Measurements from ENCODE around the gene PGC.

The PGC gene

DNA sequence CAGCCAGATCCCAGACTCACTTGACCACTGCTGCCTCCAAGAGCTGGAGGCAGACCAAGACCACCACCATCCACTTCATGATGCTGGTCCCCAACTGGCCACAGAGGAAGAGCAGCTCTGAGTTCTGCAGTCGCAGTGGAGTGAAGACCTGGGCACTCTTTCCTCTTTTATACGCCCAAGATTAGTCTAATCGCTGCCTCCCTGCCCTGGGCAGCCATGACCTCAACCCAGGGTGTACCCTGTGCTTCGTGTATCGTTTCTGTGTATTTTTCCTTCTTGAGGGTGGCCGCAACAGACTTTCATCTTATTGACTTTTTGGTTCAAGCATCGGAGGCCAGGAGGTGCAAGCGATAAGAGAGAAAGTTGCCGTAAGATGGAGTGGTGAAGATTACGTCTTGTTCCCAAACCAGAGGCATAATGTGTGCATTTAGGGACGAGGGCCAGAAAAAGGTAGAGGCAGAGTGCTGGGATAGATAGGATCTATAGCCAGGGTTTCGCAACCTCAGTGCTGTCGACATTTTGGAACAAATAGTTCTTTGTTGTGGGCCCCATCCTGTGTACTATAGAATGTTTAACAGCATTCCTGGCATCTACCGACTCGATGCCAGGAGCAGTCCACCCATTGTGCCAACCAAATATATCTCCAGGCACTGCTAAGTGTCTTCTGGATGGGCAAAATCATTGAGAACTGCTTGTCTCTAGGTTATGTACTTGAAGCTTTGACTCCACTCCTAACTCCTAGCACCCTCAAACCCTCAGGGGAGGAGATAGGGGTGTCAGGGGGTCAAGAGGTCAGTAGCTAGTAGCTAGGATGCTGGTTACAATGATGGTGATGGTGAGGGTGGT, at the start of gene PGC:
PGC (minus strand) TSS at position 142 of the 846 bp plus-strand sequence; CDS start at position 79, 63 bp downstream.
- no peak for DNase-seq (ENCODE audit: low read depth in 3 of 3)

DNA sequence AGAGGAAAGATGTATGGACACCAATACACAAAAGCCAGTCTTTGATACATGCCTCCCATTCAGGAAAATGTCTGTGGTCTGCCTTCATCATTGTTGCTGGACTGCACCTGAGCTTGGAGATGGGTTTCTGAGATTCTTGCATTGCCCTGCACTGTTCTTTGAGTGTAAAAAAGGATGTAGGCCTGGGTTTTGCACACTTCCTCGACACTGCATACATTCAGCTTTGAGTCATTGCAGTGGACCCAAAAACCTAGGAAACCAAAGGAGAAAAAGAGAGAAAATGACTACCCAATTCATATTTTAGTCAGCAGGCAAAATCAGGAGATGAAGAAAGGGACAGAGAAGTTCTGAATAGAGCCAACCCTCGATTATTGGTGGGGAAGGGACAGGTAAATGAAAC, 49.3 kb upstream of the PGC start:
- DNase-seq (ENCODE audit: low read depth in 3 of 3): no peak

DNA sequence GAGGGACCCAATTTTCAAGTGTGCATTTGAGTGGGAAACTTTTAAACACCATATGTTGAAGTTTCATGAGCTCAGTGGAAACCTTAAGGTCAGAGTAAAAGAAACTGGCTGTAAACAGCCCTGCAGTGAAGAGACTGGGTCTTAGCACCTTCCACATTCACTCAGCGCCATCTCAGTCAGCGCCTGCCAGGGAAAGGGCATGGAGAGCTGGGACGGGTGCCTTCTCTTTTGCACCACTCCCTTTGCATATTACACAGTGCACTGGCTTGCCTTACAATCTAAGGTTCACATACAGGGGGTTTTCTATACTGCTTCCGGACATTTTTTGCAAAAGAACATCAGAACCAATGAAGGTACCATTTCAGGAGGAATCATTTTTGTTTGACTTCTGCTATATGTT, 44.8 kb upstream of the PGC start:
- no peak for DNase-seq (ENCODE audit: low read depth in 3 of 3)

DNA sequence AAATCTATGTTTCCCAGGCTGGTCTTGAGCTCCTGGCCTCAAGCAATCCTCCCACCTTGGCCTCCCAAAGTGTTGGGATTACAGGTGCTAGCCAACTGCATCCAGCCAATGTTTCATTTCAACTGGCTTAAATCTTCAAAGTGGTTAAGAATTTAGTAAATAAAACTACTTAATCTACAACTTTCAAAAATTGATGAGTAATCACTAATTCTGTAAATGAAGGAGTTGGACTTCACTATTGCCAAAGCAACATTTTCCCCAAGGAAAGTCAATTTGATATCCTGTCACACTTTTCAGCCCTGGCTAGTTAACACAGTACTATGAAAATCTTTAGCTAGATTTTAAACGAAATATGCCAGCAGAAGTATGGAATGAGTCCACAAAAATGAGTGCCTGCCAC, 44.1 kb upstream of the PGC start:
- DNase-seq (ENCODE audit: low read depth in 3 of 3): no peak

DNA sequence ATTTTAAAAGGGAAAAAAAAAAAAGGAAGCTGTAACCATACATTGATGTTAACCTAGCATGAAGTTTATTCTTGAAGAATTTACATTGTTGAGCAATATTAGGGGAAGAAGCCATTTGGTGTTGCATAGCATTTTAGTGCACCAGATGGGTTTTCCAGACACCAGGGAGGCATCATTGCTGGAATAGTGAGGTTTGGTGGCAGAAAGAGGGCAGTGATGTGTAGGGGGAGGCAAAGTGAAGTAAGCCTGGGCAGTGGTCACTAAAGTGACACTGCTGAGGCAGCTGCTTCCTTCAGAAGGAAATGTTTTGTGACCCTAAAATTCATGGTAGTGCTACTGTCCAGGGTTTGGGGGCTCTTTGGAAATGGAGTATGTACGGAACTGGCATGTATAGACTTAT, 42.8 kb upstream of the PGC start:
- DNase-seq (ENCODE audit: low read depth in 3 of 3): no peak

DNA sequence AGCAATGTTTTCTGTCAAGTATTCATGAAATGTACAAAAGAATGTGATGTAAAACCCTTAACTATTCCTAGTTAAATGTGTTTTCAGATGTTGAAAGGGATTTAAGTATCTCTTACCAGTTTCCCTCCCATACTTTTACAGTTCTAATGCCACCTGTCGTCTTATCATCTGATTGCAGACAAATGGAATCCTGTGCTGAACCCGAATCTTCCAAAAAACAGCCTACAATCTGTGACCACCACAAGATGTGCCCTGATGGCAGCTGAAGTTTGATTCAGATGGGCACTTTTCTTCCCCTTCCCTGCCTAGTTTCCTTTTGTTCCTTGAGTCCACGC, 42.2 kb upstream of the PGC start:
- DNase-seq (ENCODE audit: low read depth in 3 of 3): no peak

DNA sequence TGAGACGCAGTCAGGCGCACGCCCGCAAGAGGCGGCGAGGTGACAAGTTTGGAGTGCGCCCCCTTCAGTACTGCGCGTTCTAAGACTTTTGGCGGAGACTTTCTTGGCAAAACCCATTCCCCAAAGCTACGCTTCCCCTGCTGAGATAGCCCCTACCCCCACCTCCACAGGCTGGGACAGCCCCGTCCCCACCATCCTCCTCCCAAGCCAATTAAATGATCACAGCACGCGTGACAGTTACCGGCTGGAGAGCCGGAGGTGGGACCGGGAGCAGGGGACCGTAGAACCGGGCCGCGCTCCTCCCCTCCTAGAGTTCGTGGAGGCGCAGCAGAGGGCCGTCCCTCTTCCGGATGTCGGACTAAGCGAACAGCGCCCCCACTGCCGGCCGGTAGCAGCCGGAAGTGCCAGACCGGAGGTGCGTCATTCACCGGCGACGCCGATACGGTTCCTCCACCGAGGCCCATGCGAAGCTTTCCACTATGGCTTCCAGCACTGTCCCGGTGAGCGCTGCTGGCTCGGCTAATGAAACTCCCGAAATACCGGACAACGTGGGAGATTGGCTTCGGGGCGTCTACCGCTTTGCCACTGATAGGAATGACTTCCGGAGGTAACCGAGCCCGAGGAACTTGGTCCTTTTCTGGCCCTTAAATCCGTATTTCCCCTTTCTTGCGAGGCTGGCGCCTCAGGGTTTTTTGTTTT, 40.2 kb upstream of the PGC start, which contains the start of gene TOMM6:
TOMM6 (plus strand) TSS at position 476 of the 699 bp plus-strand sequence; CDS start at position 480, 4 bp downstream.
- peak; percentile 87 to 92 (median 89) for DNase-seq (ENCODE audit: low read depth in 3 of 3)

DNA sequence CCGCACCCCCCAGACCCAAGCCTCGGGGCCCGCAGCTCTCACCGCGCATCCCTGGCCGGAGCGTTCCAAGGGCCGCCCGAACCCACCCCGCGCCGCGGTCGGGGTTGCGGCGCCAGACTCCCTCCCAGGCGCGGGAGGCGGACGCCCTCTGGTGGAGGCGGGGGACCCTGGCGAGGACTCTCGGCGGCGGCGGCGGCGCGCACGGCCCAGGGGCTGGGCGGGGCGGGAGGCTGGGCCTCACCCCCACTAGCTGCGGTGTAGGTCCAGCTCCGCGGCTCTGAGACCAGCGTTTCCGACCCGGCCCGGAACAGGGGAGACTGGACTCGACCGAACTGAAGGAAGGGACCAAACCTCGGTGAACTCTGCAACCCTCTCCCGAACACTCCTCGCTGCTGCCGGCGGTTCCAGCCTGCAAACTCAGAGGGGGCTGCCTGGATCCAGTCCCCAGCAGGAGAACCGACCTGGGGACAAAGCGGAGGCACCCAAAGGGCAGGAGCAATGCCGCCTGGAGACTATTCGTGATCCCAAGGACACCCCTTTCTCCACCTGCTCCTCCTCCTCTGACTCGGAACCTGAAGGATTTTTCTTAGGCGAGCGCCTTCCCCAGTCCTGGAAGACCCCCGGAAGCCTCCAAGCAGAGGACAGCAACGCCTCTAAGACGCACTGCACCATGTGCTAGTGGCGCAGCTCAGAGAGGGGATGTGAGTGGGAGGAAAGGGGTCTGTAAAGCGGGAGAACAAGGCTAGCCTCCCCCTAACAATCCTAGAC, 39.4 kb upstream of the PGC start:
- DNase-seq (ENCODE audit: low read depth in 3 of 3): peak; percentile 73 to 90 (median 79)

DNA sequence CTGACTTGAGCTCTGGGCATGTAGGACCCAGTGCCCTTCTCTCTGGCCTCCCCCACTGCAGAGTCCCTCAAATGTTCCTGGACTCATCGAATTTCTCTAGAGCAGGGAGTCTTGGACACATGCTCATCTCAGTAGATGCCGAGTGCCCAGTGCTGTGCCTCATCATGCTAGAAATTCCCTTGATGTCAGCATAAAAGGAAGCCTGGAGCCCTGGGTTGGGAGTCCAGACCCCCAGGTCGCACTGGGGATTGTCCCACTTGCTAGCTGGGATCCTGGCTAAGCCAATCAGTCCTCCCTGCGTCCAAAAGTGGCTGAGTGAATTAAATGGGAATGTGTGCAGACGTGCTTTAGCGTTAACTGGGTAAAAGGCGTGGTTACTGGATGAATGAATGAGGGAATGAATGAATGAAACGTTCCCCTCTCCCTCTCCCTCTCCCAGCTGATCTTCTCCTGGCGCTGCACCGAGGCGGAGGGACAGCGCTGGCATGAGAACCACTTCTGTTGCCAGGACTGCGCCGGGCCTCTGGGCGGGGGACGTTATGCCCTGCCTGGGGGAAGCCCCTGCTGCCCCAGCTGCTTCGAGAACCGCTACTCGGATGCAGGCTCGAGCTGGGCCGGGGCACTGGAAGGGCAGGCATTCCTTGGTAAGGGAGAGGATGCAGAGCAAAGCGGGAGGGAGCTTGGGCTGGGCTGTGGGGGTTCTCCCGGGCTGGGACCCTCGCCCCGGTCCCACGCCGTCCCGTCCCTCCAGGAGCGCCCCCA, 38.7 kb upstream of the PGC start:
- no peak for DNase-seq (ENCODE audit: low read depth in 3 of 3)

DNA sequence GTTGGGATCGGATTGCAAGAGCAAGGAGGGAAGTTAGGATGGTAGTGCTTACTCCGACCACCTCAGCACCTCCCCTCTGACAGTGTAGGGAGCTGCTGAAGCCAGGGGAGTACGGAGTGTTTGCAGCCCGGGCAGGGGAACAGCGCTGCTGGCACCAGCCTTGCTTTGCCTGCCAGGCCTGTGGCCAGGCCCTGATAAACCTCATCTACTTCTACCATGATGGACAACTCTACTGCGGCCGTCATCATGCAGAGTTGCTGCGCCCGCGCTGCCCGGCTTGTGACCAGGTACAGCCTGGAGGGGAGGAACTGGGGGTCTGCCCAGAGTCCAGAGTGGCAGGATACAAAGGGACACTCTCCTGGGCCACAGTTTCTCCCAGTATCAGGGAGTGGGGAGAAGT, 38.1 kb upstream of the PGC start:
- DNase-seq (ENCODE audit: low read depth in 3 of 3): no peak

DNA sequence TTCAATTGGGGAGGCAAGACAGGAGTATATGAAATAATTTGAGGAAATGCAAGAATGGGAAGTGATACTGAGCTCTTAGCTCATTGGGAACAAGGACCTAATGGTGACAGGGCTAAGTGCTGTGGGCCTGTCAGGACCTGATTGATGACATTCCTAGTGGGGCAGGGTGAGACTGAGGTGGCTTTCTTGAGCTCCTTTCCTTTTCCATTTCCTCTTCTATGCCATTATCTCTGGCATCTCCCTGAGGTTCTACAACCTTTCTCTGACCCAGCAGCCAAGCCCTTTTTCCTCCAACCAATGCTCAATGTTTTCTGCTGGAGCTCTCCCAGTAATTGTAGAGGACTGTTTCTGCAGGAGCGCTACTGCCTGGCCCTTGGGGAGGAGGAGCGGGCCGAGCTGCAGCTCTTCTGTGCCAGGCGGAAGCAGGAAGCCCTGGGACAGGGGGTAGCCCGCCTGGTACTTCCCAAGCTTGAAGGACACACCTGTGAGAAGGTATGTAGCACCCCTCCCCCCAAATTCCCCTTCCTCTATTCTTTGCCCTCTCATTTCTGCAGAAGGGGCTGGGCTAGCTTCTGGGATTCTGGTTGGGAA, 37.5 kb upstream of the PGC start:
- DNase-seq (ENCODE audit: low read depth in 3 of 3): no peak

DNA sequence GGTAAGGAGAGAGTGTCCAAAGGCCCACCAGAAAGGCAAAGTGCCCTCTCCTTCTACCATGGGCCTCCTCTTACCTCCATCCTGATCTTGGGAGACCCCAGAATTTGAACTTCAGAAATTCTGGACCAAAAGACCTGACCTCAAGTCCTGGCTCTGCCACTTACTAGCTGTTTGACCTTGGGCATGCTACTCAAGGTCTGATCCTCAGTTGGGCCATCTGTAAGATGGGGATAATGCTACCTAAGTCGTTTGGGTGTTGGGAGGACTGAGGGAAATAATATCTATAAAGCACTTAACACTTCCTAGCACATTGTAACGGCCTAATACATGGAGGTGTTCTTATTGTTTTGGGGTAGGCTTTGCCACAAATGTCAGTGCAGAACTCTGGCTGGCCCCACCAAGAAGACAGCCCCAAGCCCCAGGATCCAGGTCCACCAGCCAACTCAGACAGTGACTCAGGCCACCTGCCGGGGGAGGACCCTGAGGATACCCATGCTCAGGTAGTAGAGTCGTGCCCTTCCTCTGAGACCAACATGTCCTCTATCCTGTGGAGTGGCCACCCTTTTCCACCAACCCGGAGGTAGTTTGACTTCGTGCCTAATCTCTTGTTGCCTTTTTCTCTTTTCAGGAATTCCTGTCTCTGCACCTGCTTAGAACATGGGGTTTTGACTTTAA, 36.0 kb upstream of the PGC start:
- no peak for DNase-seq (ENCODE audit: low read depth in 3 of 3)

DNA sequence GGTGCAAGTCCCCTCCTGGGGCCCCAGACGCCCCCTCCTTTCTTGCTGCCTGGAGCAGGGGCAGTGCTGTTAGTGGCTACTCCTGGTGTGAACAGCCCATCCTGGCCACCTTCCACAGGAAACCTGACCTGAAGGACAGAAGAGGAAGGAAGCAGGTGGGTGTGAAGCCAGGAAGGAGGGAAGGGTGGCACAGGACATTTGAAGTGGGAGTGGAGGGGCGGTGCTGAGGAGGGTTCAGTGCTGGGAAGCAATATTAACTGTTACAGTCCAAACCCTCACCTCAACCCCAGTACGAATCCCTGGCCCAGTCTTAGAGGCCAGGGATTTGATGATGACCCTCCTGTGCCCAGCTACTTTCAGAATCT, 34.2 kb upstream of the PGC start:
- DNase-seq (ENCODE audit: low read depth in 3 of 3): no peak

DNA sequence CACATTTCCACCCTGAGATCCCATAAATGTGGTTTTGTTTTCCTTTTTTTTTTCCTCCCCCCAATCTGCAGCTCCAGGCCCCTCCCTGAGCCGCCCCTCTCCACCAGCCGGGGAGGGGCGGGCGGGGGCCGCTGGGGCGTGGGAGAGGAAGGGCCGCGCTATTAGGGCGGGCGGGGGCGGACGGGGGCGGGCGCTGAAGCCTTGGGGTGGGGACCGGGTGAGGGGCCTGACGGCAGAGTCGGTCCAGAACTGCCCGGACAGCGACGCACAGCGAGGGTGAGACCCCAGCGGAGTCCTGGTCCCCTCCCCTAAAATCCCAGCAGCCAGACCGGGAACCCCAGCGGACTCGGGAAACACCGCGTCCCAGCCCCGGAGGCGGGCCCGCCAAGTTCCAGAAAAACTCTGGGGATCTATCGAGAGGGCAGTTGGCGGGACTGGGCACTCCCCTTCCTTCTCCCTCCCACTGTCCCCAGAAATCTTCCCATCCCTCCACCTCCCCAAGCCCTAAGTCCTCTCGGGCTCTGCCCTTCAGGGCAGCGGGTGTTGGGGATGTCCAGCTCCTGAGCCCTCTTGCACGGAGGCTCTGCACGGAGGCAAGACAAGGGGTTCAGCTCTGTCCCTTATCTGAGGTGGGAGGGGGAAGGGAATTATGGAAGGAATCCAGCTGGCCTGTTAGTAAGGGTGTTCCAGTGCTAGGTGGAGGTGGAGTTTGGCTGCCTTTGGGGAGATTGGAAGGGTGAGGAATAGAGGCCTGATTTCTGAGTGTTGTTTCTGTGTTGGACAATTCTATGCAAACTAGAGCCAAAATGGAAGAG, 33.6 kb upstream of the PGC start, which contains the start of gene PRICKLE4:
PRICKLE4 (plus strand) TSS at position 232 of the 815 bp plus-strand sequence. CDS start 2,692 bp downstream, outside the sequence.
- no peak for DNase-seq (ENCODE audit: low read depth in 3 of 3)

DNA sequence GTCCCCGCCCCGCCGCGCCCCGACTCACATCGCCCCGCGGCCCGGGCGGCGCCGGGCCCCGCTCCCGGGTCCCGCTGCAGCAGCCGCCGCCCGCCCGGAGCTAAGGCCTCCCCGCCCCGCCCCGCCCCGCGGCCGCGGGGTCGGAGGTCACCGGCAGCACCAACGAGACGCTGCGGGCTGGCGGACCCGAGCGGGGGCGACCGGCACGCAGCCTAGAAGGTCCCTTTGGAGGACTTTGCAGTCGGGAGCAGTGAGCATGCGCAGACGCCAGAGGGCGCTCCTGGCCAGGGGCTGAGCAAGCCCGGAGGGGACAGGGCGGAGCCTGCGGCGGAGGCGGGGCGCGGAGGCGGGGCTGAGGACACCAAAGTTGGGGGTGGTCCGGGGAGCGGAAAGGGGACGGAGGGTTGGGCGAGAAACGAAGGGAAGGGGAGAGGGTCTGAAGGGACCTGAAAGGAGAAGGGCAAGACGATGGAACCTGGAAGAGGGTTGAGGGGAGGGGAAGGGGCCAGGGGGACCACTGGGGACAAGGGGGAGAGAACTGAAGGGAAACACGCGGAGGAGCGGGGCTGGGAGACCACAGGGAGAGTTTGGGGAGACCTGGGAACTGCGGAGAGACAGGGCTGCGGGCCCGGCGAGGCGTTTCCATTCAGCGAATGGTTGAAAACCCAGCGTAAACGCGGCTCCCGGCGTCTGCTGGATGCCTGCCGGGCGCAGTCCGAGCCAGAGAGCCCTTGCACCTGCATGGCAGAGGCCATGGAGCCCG, 32.8 kb upstream of the PGC start, which contains the start of gene FRS3:
FRS3 (minus strand) TSS at position 113 of the 763 bp plus-strand sequence. CDS start 2,913 bp downstream, outside the sequence.
- peak; percentile 99 to 100 (median 99) for DNase-seq (ENCODE audit: low read depth in 3 of 3)

DNA sequence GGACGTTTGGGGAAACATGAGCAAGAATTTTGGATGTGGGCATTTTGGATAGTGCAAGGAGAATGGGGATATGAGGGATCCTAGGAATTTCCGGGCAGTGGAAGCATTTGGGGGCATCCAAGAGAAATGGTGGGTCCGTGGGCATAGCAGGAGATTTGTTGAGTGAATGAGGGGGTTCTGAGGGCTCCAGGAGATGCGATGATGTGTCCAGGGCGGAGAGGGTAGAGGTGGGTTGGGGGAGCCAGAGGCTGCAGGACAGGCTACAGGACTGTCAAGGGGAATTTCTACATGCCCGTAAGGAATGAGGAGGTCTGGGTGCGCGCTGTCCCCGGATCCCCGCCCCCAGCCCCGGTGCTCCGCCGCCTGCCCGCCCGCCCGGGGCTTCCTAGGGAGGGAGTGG, 32.1 kb upstream of the PGC start:
- no peak for DNase-seq (ENCODE audit: low read depth in 3 of 3)

DNA sequence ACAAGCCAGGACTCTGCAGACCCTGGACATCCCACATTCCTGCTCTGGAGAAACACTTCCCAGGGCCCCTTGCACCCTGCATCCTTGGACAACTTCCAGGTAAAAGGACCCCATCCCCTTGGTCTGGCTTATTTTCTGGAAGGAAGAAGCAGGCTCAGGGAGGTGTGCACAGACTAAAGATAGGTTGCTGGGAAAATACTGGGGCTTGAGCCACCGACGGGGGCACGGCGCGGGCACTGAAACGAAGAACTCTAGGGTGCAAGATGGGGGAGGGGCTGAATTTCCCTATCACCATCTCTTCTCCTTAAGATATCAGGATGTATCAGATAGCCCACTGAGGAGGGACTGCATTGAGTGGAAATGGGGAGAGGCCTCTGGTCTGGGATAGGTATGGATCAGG, 31.7 kb upstream of the PGC start:
- no peak for DNase-seq (ENCODE audit: low read depth in 3 of 3)

DNA sequence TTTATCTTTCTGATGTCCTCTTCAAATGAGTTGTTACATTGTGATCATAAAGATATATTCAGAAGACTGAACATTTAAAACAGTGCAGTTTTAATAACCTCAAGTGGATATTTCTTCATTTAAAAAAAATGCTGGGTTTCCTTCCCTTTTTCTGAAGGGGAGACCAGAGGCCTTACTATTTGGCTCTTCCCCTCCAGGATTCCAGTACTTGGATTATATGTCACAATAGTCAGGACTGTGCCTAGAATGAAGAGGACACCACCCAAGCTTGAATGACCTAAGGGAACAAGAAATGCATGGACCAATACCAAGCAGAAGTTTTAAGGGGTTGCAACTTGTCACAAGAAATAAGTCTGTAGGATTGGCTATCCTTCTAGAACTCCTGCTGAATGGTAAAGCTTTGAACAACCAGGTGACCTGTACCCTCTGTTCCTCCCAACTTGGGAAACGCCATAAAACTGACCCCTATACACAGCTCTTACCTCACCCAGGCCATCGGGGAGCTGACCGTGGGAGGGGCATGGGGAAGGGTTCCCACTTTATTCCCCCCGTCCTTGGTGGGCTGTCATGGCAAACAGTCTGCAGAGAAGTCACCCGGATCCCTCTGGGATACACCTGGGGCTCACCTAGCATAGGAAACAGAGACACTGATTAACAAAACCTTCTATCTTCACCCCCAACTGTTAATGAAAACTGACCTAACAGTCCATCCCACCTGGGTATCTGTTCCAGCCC, 30.5 kb upstream of the PGC start:
- DNase-seq (ENCODE audit: low read depth in 3 of 3): no peak
